GM19438 (cell line): Measurements from ENCODE around the gene TRIM7.
"Not testable (repeated sequence)": the region's sequence is repeated elsewhere in the genome, so short reads cannot be mapped to it uniquely, and the experiment has no call there.

Source experiments
- ATAC-seq: cut with Tn5 transposase; IDR thresholded peaks from one replicate; pipeline ENCODE4 v1.9.1; 2021; ENCODE audit warnings: low read depth; ENCODE audit not compliant: unreplicated experiment

Gene TRIM7

GRCh38 chr5:181159286-181160151, 45.5 kb downstream of the TRIM7 start:
- peak; percentile 70 for ATAC-seq

DNA sequence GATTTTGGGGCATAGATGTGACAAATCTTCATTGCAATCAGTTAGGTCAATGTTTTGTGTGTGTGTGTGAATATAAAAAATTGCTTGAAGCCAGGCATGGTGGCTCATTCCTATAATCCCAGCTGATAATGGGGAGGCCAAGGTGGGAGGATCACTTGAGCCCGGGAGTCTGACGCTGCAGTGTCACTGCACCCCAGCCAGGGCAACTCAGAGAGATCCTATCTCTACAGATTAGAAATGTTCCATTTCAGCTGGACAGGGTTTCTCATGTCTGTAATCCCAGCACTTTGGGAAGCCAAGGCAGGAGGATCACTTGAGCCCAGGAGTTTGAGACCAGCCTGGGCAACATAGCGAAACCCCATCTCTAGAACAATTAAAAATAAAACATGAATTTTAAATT, 46.1 kb downstream of the TRIM7 start:
- no peak for ATAC-seq

DNA sequence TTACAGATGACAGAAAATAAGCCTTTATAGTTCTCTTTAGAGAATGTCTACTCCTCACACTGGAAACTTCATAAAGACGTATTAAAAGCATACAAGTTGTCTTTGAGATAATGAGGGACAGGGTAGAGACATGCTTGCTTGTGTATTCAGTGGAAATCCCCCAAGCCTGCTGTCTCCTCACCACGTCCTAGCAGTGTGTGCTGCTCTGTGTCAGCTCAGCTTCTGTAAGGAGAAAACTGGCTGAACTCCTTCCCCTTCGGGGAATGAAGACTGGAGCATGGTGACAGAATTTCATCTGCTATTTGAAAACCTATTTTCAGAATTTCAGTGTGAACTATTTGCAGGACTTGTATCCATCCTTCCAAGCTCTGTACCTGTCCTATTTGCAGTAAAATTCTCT, 48.2 kb downstream of the TRIM7 start:
- no peak for ATAC-seq

DNA sequence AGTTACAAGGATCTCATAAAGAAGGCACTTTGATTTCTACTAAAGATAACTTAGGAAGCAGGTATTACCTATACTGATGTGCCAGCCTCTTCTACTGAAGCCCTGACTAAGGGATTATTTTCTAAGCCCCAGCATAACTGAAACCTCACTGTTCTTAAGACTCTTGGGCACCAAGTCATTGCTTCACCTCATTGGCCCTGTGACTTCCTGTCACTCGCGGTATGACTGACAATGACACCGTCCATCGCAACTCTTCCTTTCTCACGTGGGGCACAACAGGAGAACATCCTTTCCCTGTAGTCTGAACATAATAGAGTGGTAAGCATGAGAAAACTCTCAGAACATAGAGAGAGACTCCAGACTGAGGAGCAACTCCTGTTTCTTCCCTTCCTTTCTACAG, 51.2 kb downstream of the TRIM7 start:
- ATAC-seq, result no peak

DNA sequence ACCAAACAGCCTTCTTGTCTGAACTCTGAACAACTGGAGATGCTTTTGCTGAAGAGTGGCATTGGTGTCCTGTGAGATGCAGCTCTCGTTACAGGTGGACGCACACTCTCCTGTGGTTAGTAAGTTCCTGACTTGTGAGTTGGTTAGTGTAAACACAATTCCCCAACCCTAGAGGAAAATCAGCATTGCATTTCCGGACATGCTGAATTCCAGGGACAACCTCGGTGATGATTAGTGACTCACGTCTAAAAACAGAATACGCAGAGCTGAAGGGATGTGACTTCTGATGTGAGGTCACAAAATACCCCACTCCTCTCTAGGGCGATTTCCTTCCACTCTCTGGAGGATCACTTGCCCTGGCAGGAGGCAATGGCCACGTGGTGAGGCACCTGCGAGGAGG, 52.6 kb downstream of the TRIM7 start:
- ATAC-seq, result no peak

GRCh38 chr5:181151146-181151545, 53.9 kb downstream of the TRIM7 start:
- ATAC-seq, result no peak

- ATAC-seq, result no peak
Observed at GRCh38 chr5:181149806-181150733, 54.9 kb downstream of the TRIM7 start.

DNA sequence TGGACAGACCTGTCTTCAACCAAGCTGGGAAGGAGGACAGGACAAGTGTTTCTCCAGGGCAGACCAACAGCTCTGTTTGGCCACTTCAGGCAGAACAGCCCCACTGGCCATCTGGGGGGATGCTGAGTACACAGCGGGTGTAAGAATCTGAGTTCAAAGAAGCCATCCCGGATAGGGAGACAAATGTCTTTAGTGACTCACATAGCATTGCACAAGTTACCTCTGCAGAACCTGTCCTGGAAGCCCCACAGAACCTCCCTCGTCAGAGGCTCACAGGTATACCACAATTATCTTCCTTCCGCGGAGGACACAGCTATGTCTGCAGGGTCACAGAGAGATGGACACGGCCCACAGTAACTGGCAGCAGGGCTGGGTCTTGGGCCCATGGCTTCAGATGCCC, 55.6 kb downstream of the TRIM7 start:
- no peak for ATAC-seq

- not testable (repeated sequence) for ATAC-seq
Observed at GRCh38 chr5:181146927-181147636, 57.9 kb downstream of the TRIM7 start, which contains the start of gene OR2V2. TSS of gene OR2V2 (plus strand) at chr5:181147586. CDS start at chr5:181154943, 7,357 bp downstream.

DNA sequence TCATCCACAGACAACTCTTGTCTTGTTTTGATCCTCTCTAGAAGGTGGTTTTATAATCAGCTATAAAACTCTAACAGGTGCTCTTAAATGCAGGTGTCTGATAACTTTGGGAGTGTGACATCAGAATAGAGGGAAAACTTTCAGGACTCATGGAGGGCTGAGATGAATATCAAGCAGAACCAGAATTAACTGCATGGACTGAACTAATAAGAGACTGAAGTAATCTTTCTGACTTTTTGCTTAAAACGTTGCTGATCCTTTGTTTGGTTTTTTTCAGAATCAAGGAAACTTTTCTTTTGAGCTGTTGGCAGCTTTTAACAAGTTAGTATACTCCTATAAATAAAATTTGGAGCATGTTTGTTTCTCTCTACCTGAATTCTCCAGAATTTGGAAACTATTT, 59.9 kb downstream of the TRIM7 start:
- ATAC-seq, result no peak
